Ascending aorta (tissue), 2 donors: ENCODE results near the gene S100A7. TPM values are rescaled to one million over a fixed set of nuclear protein-coding genes. Genes with fewer than 3 reads are reported as not detected.

ENCODE experiments used
- DNase-seq, 2 donors: peaks; one replicate each; pipeline ENCODE4 v3.0.0-alpha.2; 2019; ENCODE audit warnings: low spot score in 2 of 2
- H3K27ac ChIP-seq, 2 donors: fragments of 200-600 bp; sonication (generic); one replicate each; pipeline ENCODE4 v1.5.1; 2016 to 2017; ENCODE audit warnings: mild to moderate bottlenecking in 1 of 2
- H3K27me3 ChIP-seq: fragments of 200-600 bp; sonication (generic); one replicate; pipeline ENCODE4 v1.5.1; 2017
- H3K36me3 ChIP-seq, 2 donors: fragments of 200-600 bp; sonication (generic); one replicate each; pipeline ENCODE4 v1.5.1; 2016
- H3K4me1 ChIP-seq, 2 donors: fragments of 200-600 bp; sonication (generic); one replicate each; pipeline ENCODE4 v1.5.1; 2016 to 2017; ENCODE audit warnings: mild to moderate bottlenecking in 1 of 2
- H3K4me3 ChIP-seq, 2 donors: fragments of 200-600 bp; sonication (generic); one replicate each; pipeline ENCODE4 v1.5.1; 2016 to 2017; ENCODE audit warnings: mild to moderate bottlenecking in 1 of 2
- H3K9me3 ChIP-seq, 2 donors: fragments of 200-600 bp; sonication (generic); one replicate each; pipeline ENCODE4 v1.5.1; 2016
- CTCF ChIP-seq, 3 experiments: fragments of 200-600 bp in 2 of 3; fragments of 450-650 bp in 1 of 3; sonication (generic) in 2 of 3; IDR thresholded peaks; one replicate each; pipeline ENCODE4 v1.5.1; 2016 to 2019; ENCODE audit warnings: antibody characterized with exemption in 3 of 3, mild to moderate bottlenecking in 1 of 3, moderate library complexity in 1 of 3
- intact Hi-C: fragments of 100-400 bp; cut with DNase I; formaldehyde crosslinking; loops from one replicate; pipeline ENCODE4 v1.15.1; 2023
- total RNA-seq: library from RNA; depleted of rRNA; stranded (reverse); fragments of >200 nt; gene quantifications from one replicate; pipeline ENCODE4 v1.1.0, GENCODE V29; 2016

The S100A7 gene
- total RNA-seq, 1 donor from 2014 or later, result not detected

GRCh38 chr1:153444078-153444477, 16.4 kb downstream of the S100A7 start:
- intact Hi-C loops, result no loop called here
- Histone ChIP-seq H3K36me3 (no peaks in the 10 kb centered on the region), H3K4me3 (no peak overlapping the region), H3K27me3 (no peaks in the 10 kb centered on the region), H3K27ac (no peak overlapping the region), H3K9me3 (no peaks in the 10 kb centered on the region), H3K4me1 (no peaks in the 10 kb centered on the region)
- TF ChIP-seq CTCF (IDR thresholded peaks at IDR 0.05), result no peak
- no peak for DNase-seq

- H3K4me1 ChIP-seq, result no peaks in the 10 kb centered on the region
- intact Hi-C loops, result no loop called here
- no peak overlapping the region for H3K4me3 ChIP-seq
- H3K27ac ChIP-seq, result no peak overlapping the region
- H3K36me3 ChIP-seq, result no peaks in the 10 kb centered on the region
- no peaks in the 10 kb centered on the region for H3K9me3 ChIP-seq
- no peak for TF ChIP-seq CTCF (IDR thresholded peaks at IDR 0.05)
- H3K27me3 ChIP-seq, result no peaks in the 10 kb centered on the region
- no peak for DNase-seq
Measured at GRCh38 chr1:153443486-153443885, 17.0 kb downstream of the S100A7 start.

GRCh38 chr1:153441238-153441755, 19.2 kb downstream of the S100A7 start:
- H3K27ac ChIP-seq, result no peak overlapping the region
- no peaks in the 10 kb centered on the region for H3K4me1 ChIP-seq
- H3K27me3 ChIP-seq, result no peaks in the 10 kb centered on the region
- intact Hi-C loops, result no loop called here
- no peaks in the 10 kb centered on the region for H3K36me3 ChIP-seq
- TF ChIP-seq CTCF (IDR thresholded peaks at IDR 0.05), result no peak
- DNase-seq, result no peak
- H3K4me3 ChIP-seq, result no peak overlapping the region
- H3K9me3 ChIP-seq, result no peaks in the 10 kb centered on the region

GRCh38 chr1:153439273-153439672, 21.2 kb downstream of the S100A7 start:
- no peaks in the 10 kb centered on the region for H3K36me3 ChIP-seq
- TF ChIP-seq CTCF (IDR thresholded peaks at IDR 0.05), result no peak
- no peaks in the 10 kb centered on the region for H3K27me3 ChIP-seq
- no peak overlapping the region for H3K4me3 ChIP-seq
- no peaks in the 10 kb centered on the region for H3K4me1 ChIP-seq
- no peak for DNase-seq
- no peak overlapping the region for H3K27ac ChIP-seq
- intact Hi-C loops, result no loop called here
- no peaks in the 10 kb centered on the region for H3K9me3 ChIP-seq

GRCh38 chr1:153438599-153438998, 21.9 kb downstream of the S100A7 start:
- intact Hi-C loops, result no loop called here
- Histone ChIP-seq H3K4me1 (no peaks in the 10 kb centered on the region), H3K4me3 (no peak overlapping the region), H3K27me3 (no peaks in the 10 kb centered on the region), H3K9me3 (no peaks in the 10 kb centered on the region), H3K27ac (no peak overlapping the region), H3K36me3 (no peaks in the 10 kb centered on the region)
- DNase-seq, result no peak
- no peak for TF ChIP-seq CTCF (IDR thresholded peaks at IDR 0.05)

- intact Hi-C loops, result no loop called here
- Histone ChIP-seq H3K36me3 (no peaks in the 10 kb centered on the region), H3K9me3 (no peaks in the 10 kb centered on the region), H3K4me1 (no peaks in the 10 kb centered on the region), H3K27ac (no peak overlapping the region), H3K4me3 (no peak overlapping the region), H3K27me3 (no peaks in the 10 kb centered on the region)
- no peak for TF ChIP-seq CTCF (IDR thresholded peaks at IDR 0.05)
- DNase-seq, result no peak
Measured at GRCh38 chr1:153437236-153437635, 23.2 kb downstream of the S100A7 start.
